A549 (cell line): ENCODE measurements around the gene OAS1. TPM values are rescaled to one million over a fixed set of nuclear protein-coding genes. Genes with fewer than 3 reads are reported as not detected.
A peak's percentile ranks its signal among the peaks of the same experiment; 100 is the strongest.

Experiments
- ATAC-seq, 2 experiments: fragments of 200-7000 bp in 1 of 2; fragments of >200 bp in 1 of 2; cut with Nextera tagmentation in 1 of 2; cut with Tn5 transposase in 1 of 2; 3 replicates each; pipeline versions ENCODE4 v1.8.0 to v1.9.1; 2018 to 2020; ENCODE audit warnings: mild to moderate bottlenecking in 1 of 2, moderate library complexity in 1 of 2
- CTCF ChIA-PET: fragments of 300-600 bp; sonication (Branson Sonifier 250); formaldehyde crosslinking; extraction: SDS; loops from one replicate; lab custom pipeline; 2021; ENCODE audit warnings: antibody characterized with exemption, inconsistent platforms; lab: Yijun Ruan, JAX
- POLR2A ChIA-PET: fragments of 350-600 bp; formaldehyde crosslinking; extraction: SDS; loops from one replicate; lab custom pipeline; 2021; ENCODE audit warnings: antibody characterized with exemption, inconsistent platforms; lab: Yijun Ruan, JAX
- DNase-seq, 2 experiments: peaks; one replicate each; pipeline versions ENCODE4 v3.0.0 to v3.0.0-alpha.2; 2011 to 2016; ENCODE audit warnings: low read depth in 1 of 2, low spot score in 1 of 2
- FAIRE-seq: peaks from 2 replicates; lab custom pipeline; 2011; peaks lifted over from hg19 to GRCh38; lab: Jason Lieb, UNC
- H3K27ac ChIP-seq, 2 experiments: fragments of >200 bp; sonication (Bioruptor Twin); formaldehyde crosslinking; 3 replicates each; pipeline ENCODE4 v1.5.1; 2016 to 2017
- H3K4me1 ChIP-seq: fragments of >200 bp; sonication (Bioruptor Twin); formaldehyde crosslinking; 3 replicates; pipeline ENCODE4 v1.6.1; 2016
- H3K4me2 ChIP-seq: fragments of >200 bp; sonication (Bioruptor Twin); formaldehyde crosslinking; 3 replicates; pipeline ENCODE4 v1.6.1; 2016
- H3K4me3 ChIP-seq: fragments of >200 bp; sonication (Bioruptor Twin); formaldehyde crosslinking; 3 replicates; pipeline ENCODE4 v1.5.1; 2016
- H3K9me3 ChIP-seq: fragments of >200 bp; sonication (Bioruptor Twin); formaldehyde crosslinking; 3 replicates; pipeline ENCODE4 v1.6.1; 2016
- BHLHE40 ChIP-seq: IDR thresholded peaks from 2 replicates; pipeline ENCODE4 v1.6.1; 2012; ENCODE audit warnings: low read depth, low read length, inconsistent platforms
- CTCF ChIP-seq: fragments of >200 bp; sonication (Bioruptor Twin); formaldehyde crosslinking; IDR thresholded peaks from 3 replicates; pipeline ENCODE4 v1.5.1; 2016
- EHF ChIP-seq: fragments of 250-450 bp; sonication (Bioruptor Pico); IDR thresholded peaks from 2 replicates; pipeline ENCODE4 v1.5.0; 2020; ENCODE audit warnings: mild to moderate bottlenecking
- EHMT2 ChIP-seq: fragments of 200-600 bp; sonication (generic); IDR thresholded peaks from 2 replicates; pipeline ENCODE4 v1.6.1; 2016; ENCODE audit warnings: antibody characterized with exemption, low read depth, mild to moderate bottlenecking, moderate library complexity
- EP300 ChIP-seq, 2 experiments: fragments of >200 bp; sonication (Bioruptor Twin); formaldehyde crosslinking; IDR thresholded peaks; 2 replicates in 1 of 2; 3 replicates in 1 of 2; pipeline ENCODE4 v1.6.1; 2016 to 2017
- FOXS1 ChIP-seq: fragments of 250-450 bp; sonication (Bioruptor Pico); IDR thresholded peaks from 2 replicates; pipeline ENCODE4 v1.5.0; 2020; ENCODE audit warnings: mild to moderate bottlenecking, moderate library complexity
- HDAC2 ChIP-seq: fragments of 200-600 bp; sonication (generic); IDR thresholded peaks from 2 replicates; pipeline ENCODE4 v1.6.1; 2016
- HEYL ChIP-seq: fragments of 250-450 bp; sonication (Bioruptor Pico); IDR thresholded peaks from 2 replicates; pipeline ENCODE4 v1.8.0; 2021; ENCODE audit warnings: mild to moderate bottlenecking, moderate library complexity
- HMGXB4 ChIP-seq: fragments of 250-450 bp; sonication (Bioruptor Pico); IDR thresholded peaks from 2 replicates; pipeline ENCODE4 v1.5.0; 2021; ENCODE audit warnings: mild to moderate bottlenecking, moderate library complexity, borderline replicate concordance
- HOXB13 ChIP-seq: fragments of 250-450 bp; sonication (Bioruptor Pico); IDR thresholded peaks from 2 replicates; pipeline ENCODE4 v1.5.0; 2020; ENCODE audit warnings: low read depth, mild to moderate bottlenecking, moderate library complexity
- JUNB ChIP-seq: fragments of >200 bp; sonication (Bioruptor Twin); formaldehyde crosslinking; IDR thresholded peaks from 2 replicates; pipeline ENCODE4 v1.6.1; 2016
- KDM5A ChIP-seq: fragments of 200-600 bp; sonication (generic); IDR thresholded peaks from 2 replicates; pipeline ENCODE4 v1.6.1; 2016; ENCODE audit warnings: antibody characterized with exemption, mild to moderate bottlenecking
- MAX ChIP-seq: IDR thresholded peaks from 2 replicates; pipeline ENCODE4 v1.6.1; 2012
- NFE2L2 ChIP-seq: fragments of 150-350 bp; conservative IDR thresholded peaks from 2 replicates; pipeline ENCODE4 v1.6.1; 2014; ENCODE audit warnings: low read length
- NPAS2 ChIP-seq: fragments of 250-450 bp; sonication (Bioruptor Pico); IDR thresholded peaks from 2 replicates; pipeline ENCODE4 v1.8.0; 2022; ENCODE audit warnings: mild to moderate bottlenecking, moderate library complexity, borderline replicate concordance
- NR3C1 ChIP-seq: fragments of >200 bp; sonication (Bioruptor Twin); formaldehyde crosslinking; IDR thresholded peaks from 3 replicates; pipeline ENCODE4 v1.6.1; 2017
- POLR2AphosphoS2 ChIP-seq: conservative IDR thresholded peaks from 2 replicates; pipeline ENCODE4 v1.6.1; 2012; ENCODE audit warnings: low read length, improper control_type of control experiment, inconsistent platforms
- RARB ChIP-seq: fragments of 250-450 bp; sonication (Bioruptor Pico); IDR thresholded peaks from 2 replicates; pipeline ENCODE4 v1.8.0; 2021; ENCODE audit warnings: mild to moderate bottlenecking, moderate library complexity
- RCOR1 ChIP-seq: fragments of 150-350 bp; IDR thresholded peaks from 2 replicates; pipeline ENCODE4 v1.6.1; 2014; ENCODE audit warnings: antibody characterized with exemption, low read length, low read depth
- REST ChIP-seq: fragments of 200-600 bp; sonication (generic); IDR thresholded peaks from 2 replicates; pipeline ENCODE4 v1.6.1; 2016; ENCODE audit warnings: antibody characterized with exemption, mild to moderate bottlenecking, moderate library complexity
- RFX5 ChIP-seq: fragments of 450-650 bp; IDR thresholded peaks from 2 replicates; pipeline ENCODE4 v1.7.1; 2014; ENCODE audit warnings: antibody characterized with exemption, mild to moderate bottlenecking, moderate library complexity
- SMC3 ChIP-seq: fragments of >200 bp; sonication (Bioruptor Twin); formaldehyde crosslinking; IDR thresholded peaks from 3 replicates; pipeline ENCODE4 v1.6.1; 2018; ENCODE audit warnings: inconsistent platforms
- SREBF2 ChIP-seq: fragments of 450-650 bp; IDR thresholded peaks from 2 replicates; pipeline ENCODE4 v1.6.1; 2014; ENCODE audit warnings: mild to moderate bottlenecking, moderate library complexity
- TFCP2L1 ChIP-seq: fragments of 250-450 bp; sonication (Bioruptor Pico); IDR thresholded peaks from 2 replicates; pipeline ENCODE4 v1.5.0; 2021; ENCODE audit warnings: mild to moderate bottlenecking
- ZC3H11A ChIP-seq: fragments of 450-650 bp; IDR thresholded peaks from 2 replicates; pipeline ENCODE4 v1.6.1; 2014; ENCODE audit warnings: antibody characterized with exemption, mild to moderate bottlenecking
- ZSCAN20 ChIP-seq: fragments of 250-450 bp; sonication (Bioruptor Pico); IDR thresholded peaks from 2 replicates; pipeline ENCODE4 v1.8.0; 2022; ENCODE audit warnings: mild to moderate bottlenecking, moderate library complexity
- WGBS: methylation state at CpG from one replicate; pipeline ENCODE4 v1.1.6; 2017; ENCODE audit errors: missing lambda C conversion rate; 5-methylcytosine and 5-hydroxymethylcytosine counted together
- polyA plus RNA-seq, 4 experiments: library from polyadenylated mRNA; depleted of rRNA in 3 of 4; stranded (reverse); fragments of >200 nt; fragmentation: RNase III in 1 of 4; extraction: RNeasy Plus Mini Kit Qiagen cat#74134 plus additional on column Dnase treatment in 1 of 4; gene quantifications; 2 replicates in 3 of 4; 3 replicates in 1 of 4; pipeline ENCODE4 v1.2.3, GENCODE V29; 2011 to 2017

OAS1 gene
- polyA plus RNA-seq, 2 of the 4 experiments (the other 2 are of a cell fraction), result 52.8 to 63.6 TPM

GRCh38 chr12:112868459-112869041 is 38.2 kb upstream of the OAS1 start:
- POLR2A ChIA-PET, result no interaction called here
- ATAC-seq, result no peak
- no peak overlapping the region for H3K4me2 ChIP-seq
- H3K9me3 ChIP-seq, result no peaks in the 10 kb centered on the region
- no peak overlapping the region for H3K27ac ChIP-seq
- H3K4me1 ChIP-seq, result no peaks in the 10 kb centered on the region
- no peak for TF ChIP-seq SMC3
- TF ChIP-seq EHMT2, result peak; percentile 81
- TF ChIP-seq HMGXB4 (CRISPR knock-in tag), result no peak
- TF ChIP-seq HOXB13 (CRISPR knock-in tag), result no peak
- no peak for TF ChIP-seq MAX
- no peak for TF ChIP-seq JUNB
- no peak for TF ChIP-seq TFCP2L1 (CRISPR knock-in tag)
- no peak for TF ChIP-seq NR3C1
- peak; percentile 89 for TF ChIP-seq REST
- no peak for TF ChIP-seq POLR2AphosphoS2
- no peak for TF ChIP-seq CTCF
- no peak for TF ChIP-seq NPAS2 (CRISPR knock-in tag)
- no peak for TF ChIP-seq HDAC2
- TF ChIP-seq RFX5, result no peak
- no peak for TF ChIP-seq RCOR1
- TF ChIP-seq ZC3H11A, result no peak
- TF ChIP-seq NFE2L2, result no peak
- DNase-seq, result no peak
- WGBS, result 45% methylated on average over 5 of the region's 5 CpGs
- FAIRE-seq, result no peak
- CTCF ChIA-PET, result no interaction called here
- H3K4me3 ChIP-seq, result no peak overlapping the region

- Histone ChIP-seq H3K4me2 (no peak overlapping the region), H3K4me1 (no peaks in the 10 kb centered on the region), H3K4me3 (no peak overlapping the region), H3K9me3 (no peaks in the 10 kb centered on the region), H3K27ac (no peak overlapping the region)
- DNase-seq (no peak), FAIRE-seq (no peak), ATAC-seq (no peak)
- TF ChIP-seq NR3C1 (no peak), BHLHE40 (no peak), HOXB13 (CRISPR knock-in tag) (no peak), KDM5A (no peak), HEYL (CRISPR knock-in tag) (no peak), TFCP2L1 (CRISPR knock-in tag) (no peak), EHF (no peak), FOXS1 (CRISPR knock-in tag) (no peak), EP300 (IDR thresholded peaks at IDR 0.05) (no peak), NFE2L2 (no peak), ZSCAN20 (CRISPR knock-in tag) (no peak), RARB (CRISPR knock-in tag) (no peak), SREBF2 (no peak)
- POLR2A ChIA-PET, result no interaction called here
- WGBS, result 62% methylated on average over 2 of the region's 2 CpGs
- CTCF ChIA-PET, result interaction anchor here (1.0 kb wide), 1 partner anchor 13 kb away, joined by 3 read pairs; no protein-coding TSS in a partner anchor
Observed at GRCh38 chr12:112869091-112869490, 37.7 kb upstream of the OAS1 start.
